SU-DHL-6 (cell line): ENCODE measurements around the gene CLCA1.

ENCODE experiments used
- H2AFZ ChIP-seq: fragments of 200-600 bp; sonication (generic); 2 replicates; pipeline ENCODE4 v1.6.1; 2014; ENCODE audit warnings: low read depth, mild to moderate bottlenecking, moderate library complexity, mixed read lengths, antibody characterized with exemption, low read length; ENCODE audit not compliant: severe bottlenecking
- H3F3A ChIP-seq: fragments of 200-600 bp; shearing (Covaris generic); 2 replicates; pipeline ENCODE4 v1.6.0; 2016; ENCODE audit warnings: antibody characterized with exemption, mild to moderate bottlenecking; ENCODE audit not compliant: insufficient read depth
- H3K27ac ChIP-seq: fragments of 200-600 bp; sonication (generic); 2 replicates; pipeline ENCODE4 v1.5.1; 2016; ENCODE audit warnings: low read depth, mild to moderate bottlenecking, low read length, moderate library complexity, mixed read lengths
- H3K27me3 ChIP-seq: fragments of 200-600 bp; sonication (generic), shearing (Covaris generic); 2 replicates; pipeline ENCODE4 v1.6.0; 2014; ENCODE audit warnings: mild to moderate bottlenecking, low read length
- H3K36me3 ChIP-seq: fragments of 200-600 bp; sonication (generic); 2 replicates; pipeline ENCODE4 v1.6.1; 2014; ENCODE audit warnings: mild to moderate bottlenecking, low read length, mixed read lengths
- H3K4me2 ChIP-seq: fragments of 300-600, 200-600 bp; shearing (Covaris generic), sonication (generic); 2 replicates; pipeline ENCODE4 v1.6.0; 2014; ENCODE audit warnings: low read length, low read depth, mild to moderate bottlenecking; ENCODE audit not compliant: poor library complexity, severe bottlenecking
- H3K4me3 ChIP-seq: fragments of 200-600 bp; sonication (generic); 2 replicates; pipeline ENCODE4 v1.5.1; 2014; ENCODE audit warnings: antibody characterized with exemption, low read length, mild to moderate bottlenecking, mixed read lengths; ENCODE audit not compliant: insufficient read depth, poor library complexity, severe bottlenecking
- H3K79me2 ChIP-seq: fragments of 200-600 bp; sonication (generic); 2 replicates; pipeline ENCODE4 v1.6.1; 2014; ENCODE audit warnings: mild to moderate bottlenecking, low read length, moderate library complexity; ENCODE audit not compliant: insufficient read depth
- H3K9ac ChIP-seq: fragments of 200-600 bp; sonication (generic); 2 replicates; pipeline ENCODE4 v1.7.0; 2014; ENCODE audit warnings: mild to moderate bottlenecking, low read length
- H3K9me2 ChIP-seq: fragments of 200-600 bp; sonication (generic); replicated peaks from 2 replicates; pipeline ENCODE4 v1.6.1; 2014; ENCODE audit warnings: low read length; ENCODE audit not compliant: insufficient read depth
- H3K9me3 ChIP-seq: fragments of 200-600 bp; sonication (generic); 2 replicates; pipeline ENCODE4 v1.6.1; 2014; ENCODE audit warnings: low read length, mixed read lengths; ENCODE audit not compliant: insufficient read depth
- H4K20me1 ChIP-seq: fragments of 200-600 bp; sonication (generic); 2 replicates; pipeline ENCODE4 v1.6.1; 2014; ENCODE audit warnings: low read depth, mild to moderate bottlenecking, antibody characterized with exemption, low read length, moderate library complexity, mixed read lengths
- CTCF ChIP-seq: fragments of 200-600 bp; sonication (generic); IDR thresholded peaks from one replicate; pipeline ENCODE4 v1.5.1; 2017; ENCODE audit warnings: antibody characterized with exemption, mild to moderate bottlenecking, low read length, moderate library complexity; ENCODE audit not compliant: insufficient read depth, poor library complexity, severe bottlenecking
- EZH2phosphoT487 ChIP-seq: fragments of 200-600 bp; sonication (generic), shearing (Covaris generic); conservative IDR thresholded peaks from 2 replicates; pipeline ENCODE4 v1.6.1; 2018; ENCODE audit warnings: mild to moderate bottlenecking, antibody characterized with exemption, low read length, moderate library complexity, mixed read lengths

CLCA1 gene

GRCh38 chr1:86520789-86521521, 52.2 kb downstream of the CLCA1 start:
- Histone ChIP-seq H3K27ac (no peak overlapping the region), H3K9ac (no peak overlapping the region), H3K9me2 (no peaks in the 10 kb centered on the region), H3K4me3 (no peak overlapping the region), H3F3A (no peaks in the 10 kb centered on the region), H3K36me3 (no peaks in the 10 kb centered on the region), H3K27me3 (no peaks in the 10 kb centered on the region), H2AFZ (no peak overlapping the region), H4K20me1 (no peaks in the 10 kb centered on the region), H3K4me2 (no peak overlapping the region), H3K9me3 (no peaks in the 10 kb centered on the region), H3K79me2 (no peaks in the 10 kb centered on the region)
- TF ChIP-seq EZH2phosphoT487 = no peak

- no peak overlapping the region for H3K9ac ChIP-seq
- no peaks in the 10 kb centered on the region for H3K27me3 ChIP-seq
- no peaks in the 10 kb centered on the region for H4K20me1 ChIP-seq
- no peak overlapping the region for H3K27ac ChIP-seq
- no peaks in the 10 kb centered on the region for H3K9me2 ChIP-seq
- H3K79me2 ChIP-seq = no peaks in the 10 kb centered on the region
- H3K4me2 ChIP-seq = no peak overlapping the region
- H3F3A ChIP-seq = no peaks in the 10 kb centered on the region
- H2AFZ ChIP-seq = no peak overlapping the region
- no peaks in the 10 kb centered on the region for H3K9me3 ChIP-seq
- H3K36me3 ChIP-seq = no peaks in the 10 kb centered on the region
- no peak overlapping the region for H3K4me3 ChIP-seq
- TF ChIP-seq EZH2phosphoT487 (no peak), CTCF (no peak)
These were observed 52.8 kb downstream of the CLCA1 start for GRCh38 chr1:86521522-86521891.

GRCh38 chr1:86522240-86522639, 53.5 kb downstream of the CLCA1 start:
- no peaks in the 10 kb centered on the region for H3F3A ChIP-seq
- no peaks in the 10 kb centered on the region for H3K27me3 ChIP-seq
- H3K4me2 ChIP-seq = no peak overlapping the region
- H3K4me3 ChIP-seq = no peak overlapping the region
- H3K9me2 ChIP-seq = no peaks in the 10 kb centered on the region
- no peak overlapping the region for H3K9ac ChIP-seq
- H3K79me2 ChIP-seq = no peaks in the 10 kb centered on the region
- no peak for TF ChIP-seq CTCF
- no peak for TF ChIP-seq EZH2phosphoT487
- H3K9me3 ChIP-seq = no peaks in the 10 kb centered on the region
- no peaks in the 10 kb centered on the region for H3K36me3 ChIP-seq
- no peaks in the 10 kb centered on the region for H4K20me1 ChIP-seq
- H3K27ac ChIP-seq = no peak overlapping the region
- no peak overlapping the region for H2AFZ ChIP-seq

GRCh38 chr1:86523670-86524354, 55.1 kb downstream of the CLCA1 start:
- no peak overlapping the region for H2AFZ ChIP-seq
- H3F3A ChIP-seq = no peaks in the 10 kb centered on the region
- no peak overlapping the region for H3K9ac ChIP-seq
- H3K9me3 ChIP-seq = no peaks in the 10 kb centered on the region
- no peak overlapping the region for H3K4me3 ChIP-seq
- H3K27me3 ChIP-seq = no peaks in the 10 kb centered on the region
- no peak overlapping the region for H3K4me2 ChIP-seq
- no peaks in the 10 kb centered on the region for H3K79me2 ChIP-seq
- H3K27ac ChIP-seq = no peak overlapping the region
- TF ChIP-seq CTCF = no peak
- no peak for TF ChIP-seq EZH2phosphoT487
- H3K36me3 ChIP-seq = no peaks in the 10 kb centered on the region
- no peaks in the 10 kb centered on the region for H3K9me2 ChIP-seq
- no peaks in the 10 kb centered on the region for H4K20me1 ChIP-seq
